Muscle of leg (tissue), 11 donors: ENCODE measurements around the gene CAPZB. TPM values are rescaled to one million over a fixed set of nuclear protein-coding genes. Genes with fewer than 3 reads are reported as not detected.
"Not testable (repeated sequence)": the region's sequence is repeated elsewhere in the genome, so short reads cannot be mapped to it uniquely, and the experiment has no call there.

Experiments used
- DNase-seq: peaks from one replicate; pipeline ENCODE4 v3.0.0; 2013
- H3K27ac ChIP-seq: one replicate; pipeline ENCODE4 v1.5.1; 2013; ENCODE audit warnings: mild to moderate bottlenecking, low read length, control low read depth
- H3K27me3 ChIP-seq: one replicate; pipeline ENCODE4 v1.6.1; 2013; ENCODE audit warnings: low read length; ENCODE audit not compliant: control insufficient read depth, insufficient read depth
- H3K36me3 ChIP-seq: one replicate; pipeline ENCODE4 v1.6.1; 2013; ENCODE audit warnings: low read length; ENCODE audit not compliant: control insufficient read depth, insufficient read depth
- H3K4me1 ChIP-seq: one replicate; pipeline ENCODE4 v1.6.1; 2013; ENCODE audit warnings: low read length; ENCODE audit not compliant: control insufficient read depth, insufficient read depth
- H3K4me3 ChIP-seq: one replicate; pipeline ENCODE4 v1.5.1; 2013; ENCODE audit warnings: low read length, control low read depth
- H3K9me3 ChIP-seq: replicated peaks from 2 replicates; pipeline ENCODE4 v1.6.1; 2013; ENCODE audit warnings: low read depth, low read length; ENCODE audit not compliant: control insufficient read depth
- WGBS: methylation state at CpG from one replicate; pipeline ENCODE4 v1.1.5; 2013; ENCODE audit warnings: missing lambda C conversion rate; ENCODE audit not compliant: insufficient coverage; 5-methylcytosine and 5-hydroxymethylcytosine counted together
- polyA plus RNA-seq, 8 donors: library from polyadenylated mRNA; unstranded; fragments of 120-200 nt; gene quantifications; one replicate each; pipeline versions ENCODE4 v1.2.1 to v1.2.3, GENCODE V29; 2013; ENCODE audit warnings: inconsistent platforms in 1 of 8, low replicate concordance in 1 of 8; ENCODE audit not compliant: insufficient read length in 8 of 8, insufficient read depth in 1 of 8
- total RNA-seq: library from RNA; stranded (reverse); fragments of 120-200 nt; gene quantifications from one replicate; pipeline ENCODE4 v1.2.4, GENCODE V29; 2013

Gene CAPZB
- total and polyA plus RNA-seq, 9 donors, result 85.8 to 296 (median 267) TPM

DNA sequence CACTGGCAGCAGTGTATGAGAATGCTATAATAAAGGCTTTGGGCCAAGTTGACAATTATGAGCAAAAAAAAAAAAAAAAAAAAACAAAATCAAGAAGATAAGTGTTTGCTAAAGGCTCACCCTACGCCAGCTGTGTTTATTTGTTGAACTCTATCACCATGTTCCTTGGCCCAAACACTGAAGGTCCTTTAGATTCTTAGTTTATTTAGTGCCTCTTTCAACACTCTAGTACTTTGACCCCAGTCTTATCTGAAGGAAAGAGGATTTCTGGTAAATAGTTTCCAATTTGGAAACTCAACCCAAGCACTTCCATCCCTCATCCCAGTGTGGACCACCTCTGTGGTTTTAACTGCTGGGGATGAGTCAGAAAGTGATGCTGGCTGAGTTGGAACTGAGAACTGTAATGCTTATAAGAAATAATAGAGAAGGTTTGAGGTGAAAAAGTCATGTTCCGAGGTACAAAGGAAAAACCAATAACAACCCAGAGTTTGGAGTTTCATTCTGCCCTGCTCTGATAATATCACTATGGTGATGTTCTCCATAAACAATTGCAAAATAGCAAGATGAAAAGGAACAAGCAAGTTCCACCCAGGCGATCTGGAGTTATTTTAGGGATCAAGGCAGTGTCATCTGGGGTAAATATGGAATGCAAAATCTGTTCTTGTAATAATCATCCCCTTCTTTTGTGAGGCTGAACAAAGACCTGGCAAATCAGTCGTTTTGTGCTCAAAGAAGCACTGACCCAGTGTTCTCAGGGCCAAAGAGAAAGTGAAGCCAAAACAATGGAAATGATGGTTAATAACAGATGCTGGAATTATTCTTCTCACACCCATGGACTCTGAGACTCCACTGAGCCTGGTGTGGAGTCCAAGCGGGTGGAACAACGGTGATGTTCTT is 19.7 kb upstream of the CAPZB start:
- Histone ChIP-seq H3K9me3 (no peaks in the 10 kb centered on the region), H3K27ac (peak overlapping the region; percentile 74), H3K36me3 (no peaks in the 10 kb centered on the region), H3K27me3 (no peaks in the 10 kb centered on the region), H3K4me1 (peaks cover 12% of the 10 kb centered on the region), H3K4me3 (no peak overlapping the region)
- peak; percentile 93 for DNase-seq
- no CpG with 5 or more reads among the region's 6 CpGs for WGBS

DNA sequence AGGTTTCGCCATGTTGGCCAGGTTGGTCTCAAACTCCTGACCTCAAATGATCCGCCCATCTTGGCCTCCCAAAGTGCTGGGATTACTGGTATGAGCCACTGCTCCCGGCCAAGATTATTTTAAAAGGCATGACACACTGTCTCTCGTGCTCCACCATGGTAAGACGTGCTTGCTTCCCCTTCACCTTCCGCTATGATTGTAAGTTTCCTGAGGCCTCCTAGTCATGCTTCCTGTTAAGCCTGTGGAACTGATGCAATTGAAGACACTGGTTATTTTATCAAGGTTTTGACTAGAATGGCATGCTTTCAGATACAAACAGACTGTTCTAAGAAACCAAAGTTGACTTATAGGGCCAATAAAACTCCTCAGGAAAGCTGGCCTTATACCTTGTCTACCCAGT is 16.9 kb upstream of the CAPZB start:
- not testable (repeated sequence) for H3K27me3 ChIP-seq, DNase-seq, H3K4me3 ChIP-seq, H3K27ac ChIP-seq, H3K9me3 ChIP-seq, H3K36me3 ChIP-seq
- 71% methylated on average over 5 of the region's 6 CpGs for WGBS
- peaks cover 12% of the 10 kb centered on the region for H3K4me1 ChIP-seq

DNA sequence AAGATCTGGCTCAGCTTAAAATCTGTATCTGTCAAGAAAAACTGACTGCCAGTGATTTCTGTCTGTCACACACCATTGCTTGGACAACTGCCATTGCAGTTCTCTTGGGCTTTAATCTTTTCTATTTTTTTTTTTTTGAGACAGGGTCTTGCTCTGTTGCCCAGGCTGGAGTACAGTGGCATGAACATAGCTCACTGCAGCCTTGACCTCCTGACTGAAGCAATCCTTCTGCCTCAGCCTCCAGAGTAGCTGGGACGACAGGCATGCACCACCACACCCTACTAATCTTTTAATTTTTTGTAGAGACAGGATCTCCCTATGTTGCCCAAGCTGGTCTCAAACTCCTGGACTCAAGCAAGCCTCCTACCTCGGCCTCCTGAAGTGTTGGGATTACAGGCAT is 14.5 kb upstream of the CAPZB start:
- WGBS, result 94% methylated on average over 2 of the region's 2 CpGs
- peaks cover 17% of the 10 kb centered on the region for H3K4me1 ChIP-seq
- not testable (repeated sequence) for H3K9me3 ChIP-seq, H3K27me3 ChIP-seq, H3K4me3 ChIP-seq, DNase-seq, H3K27ac ChIP-seq, H3K36me3 ChIP-seq

DNA sequence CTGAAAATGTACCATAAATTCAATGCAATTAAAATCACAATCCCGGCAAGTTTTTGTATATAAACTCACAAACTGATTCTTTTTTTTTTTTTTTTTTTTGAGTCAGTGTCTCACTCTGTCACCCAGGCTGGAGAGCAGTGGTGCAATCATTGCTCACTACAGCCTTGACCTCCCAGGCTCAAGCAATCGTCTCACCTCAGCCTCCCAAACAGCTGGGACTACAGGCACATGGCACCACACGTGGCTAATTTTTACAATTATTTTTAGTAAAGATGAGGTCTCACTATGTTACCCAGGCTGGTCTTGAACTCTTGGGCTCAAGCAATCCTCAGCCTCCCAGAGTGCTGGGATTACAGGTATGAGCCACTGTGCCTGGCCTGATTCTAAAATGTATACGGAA is 12.1 kb upstream of the CAPZB start:
- not testable (repeated sequence) for H3K36me3 ChIP-seq, H3K9me3 ChIP-seq, DNase-seq, H3K4me3 ChIP-seq, H3K27me3 ChIP-seq, H3K27ac ChIP-seq
- WGBS, result no CpG with 5 or more reads among the region's 4 CpGs
- H3K4me1 ChIP-seq, result peaks cover 20% of the 10 kb centered on the region

DNA sequence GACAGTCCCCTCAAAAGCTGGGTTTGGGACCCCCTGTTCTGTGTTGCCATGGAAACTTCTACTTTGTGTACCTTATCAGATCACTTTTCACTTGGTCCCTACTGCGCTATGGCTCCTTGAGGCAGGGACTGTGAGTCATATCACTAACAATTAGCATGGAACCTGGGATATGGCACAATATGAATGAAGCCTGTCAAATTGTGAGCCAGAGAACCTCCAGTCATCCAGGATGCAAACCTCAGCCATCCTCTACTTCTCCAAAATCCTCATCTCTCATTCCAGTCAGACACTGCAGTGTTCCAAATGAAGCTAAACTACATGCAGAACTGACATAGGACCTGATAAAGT is 11.2 kb upstream of the CAPZB start:
- WGBS, result 67% methylated on average over 1 of the region's 1 CpG
- no peaks in the 10 kb centered on the region for H3K36me3 ChIP-seq
- DNase-seq, result no peak
- H3K4me3 ChIP-seq, result no peak overlapping the region
- H3K4me1 ChIP-seq, result peaks cover 20% of the 10 kb centered on the region
- no peaks in the 10 kb centered on the region for H3K27me3 ChIP-seq
- H3K27ac ChIP-seq, result peak overlapping the region; percentile 79
- no peaks in the 10 kb centered on the region for H3K9me3 ChIP-seq

DNA sequence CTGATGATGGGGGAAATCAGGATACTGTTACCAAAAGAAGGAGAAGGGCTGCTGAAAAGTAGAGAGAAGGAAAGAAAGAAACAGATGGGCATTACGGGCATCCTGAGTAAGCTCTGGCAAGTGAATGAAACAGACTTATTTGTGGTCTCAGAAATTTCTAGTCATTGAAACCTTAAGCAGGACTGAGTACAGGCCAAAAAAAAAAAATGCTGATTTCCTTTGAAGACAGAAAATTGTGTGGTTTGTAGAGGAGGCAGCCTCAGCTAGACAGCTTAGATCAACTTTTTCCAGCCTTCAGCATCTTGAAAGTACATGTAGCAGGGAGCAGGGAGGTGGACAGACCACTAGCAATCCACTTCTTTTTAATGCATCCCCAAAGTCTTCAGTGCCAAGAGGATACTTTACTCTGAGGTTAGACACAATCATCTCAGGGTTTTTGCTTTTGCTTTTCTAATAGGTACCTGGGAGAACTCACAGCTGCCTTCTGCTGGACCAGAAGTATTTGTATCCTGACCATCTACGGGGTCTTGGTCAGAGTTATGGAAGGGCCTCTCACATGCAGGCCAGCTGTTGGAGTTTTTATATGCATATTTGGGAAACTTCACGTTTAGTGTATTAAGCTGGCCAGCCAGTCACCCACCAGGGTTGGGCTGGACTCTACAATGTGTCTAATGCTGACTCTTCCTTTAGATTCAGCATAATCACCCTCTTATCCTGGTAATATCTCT is 10.6 kb upstream of the CAPZB start:
- Histone ChIP-seq H3K9me3 (no peaks in the 10 kb centered on the region), H3K27me3 (no peaks in the 10 kb centered on the region), H3K36me3 (no peaks in the 10 kb centered on the region), H3K27ac (peak overlapping the region; percentile 79), H3K4me3 (no peak overlapping the region), H3K4me1 (peaks cover 20% of the 10 kb centered on the region)
- peak; percentile 90 for DNase-seq
- 33% methylated on average over 1 of the region's 3 CpGs for WGBS

DNA sequence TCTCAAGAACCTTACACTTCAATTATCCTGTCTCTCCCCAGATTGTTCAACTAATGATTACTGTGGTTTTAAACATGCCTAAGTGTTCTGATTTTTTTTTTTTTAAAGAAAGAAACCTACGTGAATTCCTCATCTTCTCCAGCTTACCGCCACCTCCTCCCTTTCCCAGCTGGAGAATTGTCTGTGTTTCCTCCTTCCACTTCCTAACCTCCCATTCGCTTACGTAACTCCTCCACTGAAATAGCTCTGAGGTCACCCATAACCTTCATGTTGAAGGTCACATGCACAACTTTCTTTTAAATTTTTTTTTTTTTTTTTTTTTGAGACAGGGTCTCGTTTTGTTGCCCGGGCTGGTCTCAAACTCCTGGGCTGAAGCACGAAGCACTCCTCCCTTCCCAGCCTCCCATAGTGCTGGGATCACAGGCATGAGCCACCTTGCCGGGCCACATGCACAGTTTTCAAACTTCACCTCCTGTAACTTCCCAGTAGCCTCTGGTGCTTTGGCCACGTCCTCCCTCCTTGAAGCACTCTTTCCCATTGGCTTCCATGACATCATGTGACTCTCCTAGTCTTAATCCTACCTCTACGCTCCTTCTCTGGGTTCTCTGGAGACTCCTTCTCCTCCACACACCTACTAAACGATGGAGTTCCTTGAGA is 9.8 kb upstream of the CAPZB start:
- Histone ChIP-seq H3K27ac (peak overlapping the region; percentile 79), H3K4me3 (no peak overlapping the region), H3K27me3 (no peaks in the 10 kb centered on the region), H3K9me3 (no peaks in the 10 kb centered on the region), H3K4me1 (peaks cover 20% of the 10 kb centered on the region), H3K36me3 (no peaks in the 10 kb centered on the region)
- DNase-seq, result peak; percentile 74
- WGBS, result 82% methylated on average over 8 of the region's 11 CpGs

DNA sequence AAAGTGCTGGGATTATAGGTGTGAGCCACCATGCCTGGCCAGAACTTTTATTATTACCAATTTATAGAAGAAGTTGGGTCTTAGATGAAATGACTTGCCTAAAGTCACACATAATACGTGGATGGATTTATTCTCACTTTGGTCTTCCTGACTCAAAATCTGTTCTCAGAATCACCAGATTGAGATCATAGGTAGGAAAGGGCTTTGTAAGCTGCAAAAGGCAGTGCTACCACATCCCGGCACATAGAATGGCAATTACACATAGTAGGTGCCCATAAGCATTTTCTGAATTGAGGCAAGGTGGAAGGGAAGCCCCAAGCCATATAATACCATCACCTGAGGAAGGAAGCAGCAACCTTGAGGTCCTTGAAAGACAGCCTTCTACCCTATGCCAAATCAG is 8.2 kb upstream of the CAPZB start:
- H3K4me1 ChIP-seq, result peaks cover 20% of the 10 kb centered on the region
- no peaks in the 10 kb centered on the region for H3K36me3 ChIP-seq
- H3K27me3 ChIP-seq, result no peaks in the 10 kb centered on the region
- H3K4me3 ChIP-seq, result no peak overlapping the region
- H3K9me3 ChIP-seq, result no peaks in the 10 kb centered on the region
- no peak overlapping the region for H3K27ac ChIP-seq
- WGBS, result no CpG with 5 or more reads among the region's 2 CpGs
- DNase-seq, result no peak

DNA sequence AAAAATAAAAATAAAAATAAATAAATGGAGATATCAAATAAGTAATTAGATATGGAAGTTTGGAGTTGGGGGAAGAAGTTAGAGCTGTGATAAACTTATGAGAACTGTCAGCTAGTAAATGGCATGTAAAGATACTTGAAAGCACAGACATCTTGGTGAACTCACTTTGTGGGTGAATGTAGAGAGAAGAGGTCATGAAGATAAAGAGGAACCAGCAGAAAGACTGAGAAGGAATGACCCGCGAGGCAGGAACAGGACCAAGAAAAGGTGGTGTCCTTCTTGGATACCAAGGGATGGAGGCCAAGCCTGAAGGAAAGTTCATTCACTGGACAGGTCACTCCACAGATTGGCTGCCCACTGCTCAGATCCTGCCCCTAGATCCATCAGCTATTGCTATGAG is 4.7 kb upstream of the CAPZB start:
- H3K4me1 ChIP-seq, result peaks cover 14% of the 10 kb centered on the region
- no peaks in the 10 kb centered on the region for H3K27me3 ChIP-seq
- no peaks in the 10 kb centered on the region for H3K36me3 ChIP-seq
- DNase-seq, result no peak
- H3K9me3 ChIP-seq, result no peaks in the 10 kb centered on the region
- H3K4me3 ChIP-seq, result no peak overlapping the region
- H3K27ac ChIP-seq, result no peak overlapping the region
- 94% methylated on average over 2 of the region's 2 CpGs for WGBS

DNA sequence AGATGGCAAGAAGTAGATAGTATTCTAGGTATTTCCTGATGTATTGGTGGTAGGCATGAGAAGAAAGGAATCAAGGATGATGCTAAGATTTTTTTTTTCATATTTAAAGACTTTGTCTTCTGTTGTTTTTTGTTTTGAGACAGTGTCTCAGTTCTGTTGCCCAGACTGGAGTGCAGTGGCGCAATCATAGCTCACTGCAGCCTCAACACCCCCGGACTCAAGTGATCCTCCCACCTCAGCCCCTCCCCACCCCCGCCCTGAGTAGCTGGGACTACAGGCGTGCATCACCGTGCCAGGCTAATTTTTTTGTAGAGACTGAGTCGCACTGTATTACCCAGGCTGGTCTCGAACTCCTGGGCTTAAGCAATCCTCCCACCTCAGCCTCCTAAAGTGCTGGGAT is 2.8 kb upstream of the CAPZB start:
- Histone ChIP-seq H3K27me3 (no peaks in the 10 kb centered on the region), H3K9me3 (no peaks in the 10 kb centered on the region), H3K4me1 (peaks cover 25% of the 10 kb centered on the region), H3K27ac (no peak overlapping the region), H3K36me3 (peaks cover 9% of the 10 kb centered on the region), H3K4me3 (no peak overlapping the region)
- no peak for DNase-seq
- WGBS, result no CpG with 5 or more reads among the region's 7 CpGs
